Osteocyte (in vitro differentiated cells): ENCODE measurements around the gene FAM222B. TPM values are rescaled to one million over a fixed set of nuclear protein-coding genes. Genes with fewer than 3 reads are reported as not detected.
A peak's percentile ranks its signal among the peaks of the same experiment; 100 is the strongest.
"Not testable (repeated sequence)": the region's sequence is repeated elsewhere in the genome, so short reads cannot be mapped to it uniquely, and the experiment has no call there.

ENCODE experiments used
- DNase-seq: peaks from one replicate; pipeline ENCODE4 v3.0.0; 2021; ENCODE audit warnings: mixed read lengths; ENCODE audit not compliant: unreplicated experiment; ENCODE audit errors: extremely low spot score
- H3K27ac Mint-ChIP-seq: one replicate; pipeline ENCODE4 v1.8.0; 2021; ENCODE audit warnings: mild to moderate bottlenecking, mixed read lengths; ENCODE audit not compliant: unreplicated experiment
- H3K27me3 Mint-ChIP-seq: one replicate; pipeline ENCODE4 v1.8.0; 2021; ENCODE audit warnings: mixed read lengths; ENCODE audit not compliant: unreplicated experiment
- H3K36me3 Mint-ChIP-seq: one replicate; pipeline ENCODE4 v1.8.0; 2021; ENCODE audit warnings: mixed read lengths; ENCODE audit not compliant: unreplicated experiment
- H3K4me1 Mint-ChIP-seq: one replicate; pipeline ENCODE4 v1.8.0; 2021; ENCODE audit warnings: mixed read lengths; ENCODE audit not compliant: unreplicated experiment
- H3K4me3 Mint-ChIP-seq: one replicate; pipeline ENCODE4 v1.8.0; 2021; ENCODE audit warnings: mild to moderate bottlenecking, moderate library complexity, mixed read lengths; ENCODE audit not compliant: unreplicated experiment
- H3K9me3 Mint-ChIP-seq: one replicate; pipeline ENCODE4 v1.8.0; 2021; ENCODE audit warnings: mixed read lengths; ENCODE audit not compliant: unreplicated experiment
- total RNA-seq: library from RNA; stranded (reverse); gene quantifications from 2 replicates; pipeline ENCODE4 v1.2.1, GENCODE V29; 2021
- TF ChIP-seq, protein P1 (sequence below): fragments of 200-600 bp; sonication (generic); IDR thresholded peaks from 2 replicates; pipeline ENCODE4 v1.5.0; 2021; ENCODE audit warnings: antibody characterized with exemption, mild to moderate bottlenecking, moderate library complexity

The FAM222B gene
- total RNA-seq, 1 donor from 2014 or later, result 21.2 TPM

GRCh38 chr17:28853295-28853694, 10.7 kb upstream of the FAM222B start:
- H3K4me1 Mint-ChIP-seq, result peaks cover 11% of the 10 kb centered on the region
- H3K27ac Mint-ChIP-seq, result no peak overlapping the region
- H3K36me3 Mint-ChIP-seq, result peaks cover 7% of the 10 kb centered on the region
- H3K27me3 Mint-ChIP-seq, result no peaks in the 10 kb centered on the region
- TF ChIP-seq, protein P1, sequence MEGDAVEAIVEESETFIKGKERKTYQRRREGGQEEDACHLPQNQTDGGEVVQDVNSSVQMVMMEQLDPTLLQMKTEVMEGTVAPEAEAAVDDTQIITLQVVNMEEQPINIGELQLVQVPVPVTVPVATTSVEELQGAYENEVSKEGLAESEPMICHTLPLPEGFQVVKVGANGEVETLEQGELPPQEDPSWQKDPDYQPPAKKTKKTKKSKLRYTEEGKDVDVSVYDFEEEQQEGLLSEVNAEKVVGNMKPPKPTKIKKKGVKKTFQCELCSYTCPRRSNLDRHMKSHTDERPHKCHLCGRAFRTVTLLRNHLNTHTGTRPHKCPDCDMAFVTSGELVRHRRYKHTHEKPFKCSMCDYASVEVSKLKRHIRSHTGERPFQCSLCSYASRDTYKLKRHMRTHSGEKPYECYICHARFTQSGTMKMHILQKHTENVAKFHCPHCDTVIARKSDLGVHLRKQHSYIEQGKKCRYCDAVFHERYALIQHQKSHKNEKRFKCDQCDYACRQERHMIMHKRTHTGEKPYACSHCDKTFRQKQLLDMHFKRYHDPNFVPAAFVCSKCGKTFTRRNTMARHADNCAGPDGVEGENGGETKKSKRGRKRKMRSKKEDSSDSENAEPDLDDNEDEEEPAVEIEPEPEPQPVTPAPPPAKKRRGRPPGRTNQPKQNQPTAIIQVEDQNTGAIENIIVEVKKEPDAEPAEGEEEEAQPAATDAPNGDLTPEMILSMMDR, result no peak
- no peak for DNase-seq
- H3K4me3 Mint-ChIP-seq, result no peak overlapping the region
- H3K9me3 Mint-ChIP-seq, result no peaks in the 10 kb centered on the region

DNA sequence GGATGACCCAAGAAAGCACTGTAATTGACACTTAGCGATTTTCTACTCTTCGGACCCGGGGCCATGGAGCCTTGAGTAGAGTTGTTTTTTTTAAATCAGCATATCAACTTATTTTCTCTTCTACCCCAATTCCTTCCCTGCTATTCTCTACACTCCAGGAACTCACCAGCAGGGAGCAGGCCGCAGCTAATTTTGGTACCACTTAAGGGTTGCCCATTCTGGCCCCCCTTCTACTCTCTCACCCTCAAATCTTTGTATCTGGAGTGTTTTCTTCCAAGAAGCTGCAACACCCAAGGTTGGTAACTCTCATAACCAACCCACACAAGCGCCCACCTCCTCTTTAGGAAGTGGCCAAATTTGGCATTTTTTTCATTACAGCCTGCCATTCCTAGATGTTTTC, 6.7 kb upstream of the FAM222B start:
- H3K9me3 Mint-ChIP-seq, result no peaks in the 10 kb centered on the region
- DNase-seq, result no peak
- H3K4me3 Mint-ChIP-seq, result no peak overlapping the region
- no peaks in the 10 kb centered on the region for H3K27me3 Mint-ChIP-seq
- H3K36me3 Mint-ChIP-seq, result no peaks in the 10 kb centered on the region
- peaks cover 3% of the 10 kb centered on the region for H3K4me1 Mint-ChIP-seq
- TF ChIP-seq, protein P1, result no peak
- H3K27ac Mint-ChIP-seq, result no peak overlapping the region

DNA sequence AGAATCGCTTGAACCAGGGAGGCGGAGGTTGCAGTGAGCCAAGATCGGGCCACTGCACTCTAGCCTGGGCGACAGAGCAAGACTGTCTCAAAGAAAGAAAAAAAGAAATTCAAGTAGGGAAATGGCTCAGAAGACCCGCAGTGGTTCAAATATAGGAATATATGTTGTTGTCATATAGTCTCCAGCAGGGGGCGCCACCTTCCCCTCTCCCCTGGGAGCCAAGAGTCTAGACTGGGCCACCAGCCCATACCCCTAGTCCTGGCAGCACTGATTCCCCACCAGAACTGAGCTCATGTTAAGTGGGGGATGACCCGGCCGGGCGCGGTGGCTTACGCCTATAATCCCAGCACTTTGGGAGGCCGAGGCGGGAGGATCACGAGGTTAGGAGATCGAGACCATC, 6.1 kb upstream of the FAM222B start:
- H3K4me1 Mint-ChIP-seq, H3K27me3 Mint-ChIP-seq, H3K27ac Mint-ChIP-seq, DNase-seq, H3K36me3 Mint-ChIP-seq, H3K4me3 Mint-ChIP-seq, H3K9me3 Mint-ChIP-seq: not testable (repeated sequence)
- TF ChIP-seq, protein P1, result peak; percentile 38

- not testable (repeated sequence) for H3K27me3 Mint-ChIP-seq, H3K36me3 Mint-ChIP-seq, H3K9me3 Mint-ChIP-seq, H3K4me3 Mint-ChIP-seq, H3K27ac Mint-ChIP-seq, DNase-seq
- H3K4me1 Mint-ChIP-seq, result peaks cover 11% of the 10 kb centered on the region
Observed at GRCh38 chr17:28846699-28847098, 4.1 kb upstream of the FAM222B start.

- DNase-seq, result no peak
- H3K4me3 Mint-ChIP-seq, result no peak overlapping the region
- H3K27ac Mint-ChIP-seq, result no peak overlapping the region
- no peaks in the 10 kb centered on the region for H3K27me3 Mint-ChIP-seq
- H3K9me3 Mint-ChIP-seq, result no peaks in the 10 kb centered on the region
- H3K4me1 Mint-ChIP-seq, result peaks cover 15% of the 10 kb centered on the region
- TF ChIP-seq, protein P1, result no peak
- no peaks in the 10 kb centered on the region for H3K36me3 Mint-ChIP-seq
Observed at GRCh38 chr17:28846231-28846630, 3.6 kb upstream of the FAM222B start.

DNA sequence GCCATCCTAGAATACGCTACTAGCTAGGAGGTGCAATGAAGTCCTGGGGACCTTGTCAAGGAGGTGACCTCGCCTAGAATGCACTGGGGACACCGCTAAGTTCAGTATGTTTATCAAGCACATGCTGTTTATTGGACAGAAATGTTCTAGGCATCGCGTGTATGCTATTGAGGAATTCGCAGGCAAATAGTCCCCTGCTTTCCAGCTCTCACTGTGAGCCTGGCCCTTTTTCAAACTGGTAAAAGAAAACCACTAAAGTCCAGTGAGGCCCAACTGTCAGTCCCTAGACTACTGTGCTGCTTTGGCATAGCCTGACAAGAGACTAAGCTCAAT, 1.2 kb upstream of the FAM222B start:
- no peaks in the 10 kb centered on the region for H3K36me3 Mint-ChIP-seq
- no peaks in the 10 kb centered on the region for H3K9me3 Mint-ChIP-seq
- TF ChIP-seq, protein P1, result no peak
- H3K4me1 Mint-ChIP-seq, result peaks cover 32% of the 10 kb centered on the region
- no peaks in the 10 kb centered on the region for H3K27me3 Mint-ChIP-seq
- H3K4me3 Mint-ChIP-seq, result peak overlapping the region; percentile 50
- H3K27ac Mint-ChIP-seq, result no peak overlapping the region
- no peak for DNase-seq
